SH-SY5Y (cell line): ENCODE data around the gene TLR4.

Source experiments
- GATA2 ChIP-seq: IDR thresholded peaks from 2 replicates; pipeline ENCODE4 v1.6.1; 2011; ENCODE audit warnings: mild to moderate bottlenecking, low read depth, low read length
- GATA3 ChIP-seq: IDR thresholded peaks from 2 replicates; pipeline ENCODE4 v1.6.1; 2011; ENCODE audit warnings: low read depth, mild to moderate bottlenecking, low read length, moderate library complexity

The TLR4 gene

GRCh38 chr9:117722108-117722761, 18.0 kb downstream of the TLR4 start:
- TF ChIP-seq GATA2 (no peak), GATA3 (no peak)

DNA sequence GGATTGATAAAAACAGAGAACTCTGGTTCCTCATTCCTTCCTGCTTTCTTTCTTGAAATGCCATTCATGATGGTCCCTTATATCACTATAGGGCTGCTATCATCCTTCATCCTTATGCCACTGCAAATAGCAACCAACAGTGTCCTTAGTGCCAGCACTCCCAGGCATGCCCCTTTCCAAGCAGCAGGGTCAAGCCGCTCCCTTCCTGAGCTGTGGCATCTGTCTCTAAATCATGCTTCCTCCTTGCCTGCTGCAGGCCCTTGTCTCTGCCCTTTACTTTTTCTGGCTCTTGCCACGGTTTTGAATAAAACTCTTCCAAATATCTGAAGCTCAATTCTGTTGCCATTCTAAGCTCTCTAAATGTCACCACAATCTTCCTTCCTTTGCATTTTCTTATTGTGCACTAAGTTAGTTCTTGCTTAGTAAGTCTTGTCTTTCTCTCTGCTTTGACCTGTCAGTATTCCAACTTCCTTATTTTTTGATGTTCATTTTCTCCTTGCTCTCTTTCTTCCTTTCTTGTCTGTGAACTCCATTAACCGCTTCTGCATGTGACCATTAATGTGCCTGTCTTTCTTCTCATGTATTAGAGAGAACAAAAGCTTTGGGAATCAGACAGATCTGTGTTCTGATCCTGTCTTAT, 19.9 kb downstream of the TLR4 start:
- TF ChIP-seq GATA3 (no peak), GATA2 (no peak)

DNA sequence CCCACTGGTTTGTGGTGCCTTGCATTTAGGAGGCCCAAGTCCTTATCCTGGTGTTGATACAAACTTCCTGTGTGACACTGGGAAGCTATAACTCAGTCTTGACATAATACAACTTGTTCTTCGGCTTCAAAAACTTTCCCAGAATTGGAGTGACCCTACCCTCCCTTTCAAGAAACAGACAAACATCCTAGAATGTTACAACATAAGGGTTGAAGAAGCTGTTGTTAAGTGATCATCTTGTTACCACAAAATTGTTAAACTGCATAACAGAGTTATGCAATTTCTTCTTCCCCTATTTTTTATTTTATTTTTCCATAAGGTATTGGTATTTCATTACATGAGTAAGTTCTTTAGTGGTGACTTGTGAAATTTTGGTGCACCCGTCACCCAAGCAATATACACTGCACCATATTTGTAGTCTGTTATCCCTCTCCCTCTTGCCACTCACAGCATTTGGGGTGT, 21.3 kb downstream of the TLR4 start:
- no peak for TF ChIP-seq GATA2
- no peak for TF ChIP-seq GATA3

GRCh38 chr9:117729375-117729774, 25.2 kb downstream of the TLR4 start:
- TF ChIP-seq GATA3 (no peak), GATA2 (no peak)

DNA sequence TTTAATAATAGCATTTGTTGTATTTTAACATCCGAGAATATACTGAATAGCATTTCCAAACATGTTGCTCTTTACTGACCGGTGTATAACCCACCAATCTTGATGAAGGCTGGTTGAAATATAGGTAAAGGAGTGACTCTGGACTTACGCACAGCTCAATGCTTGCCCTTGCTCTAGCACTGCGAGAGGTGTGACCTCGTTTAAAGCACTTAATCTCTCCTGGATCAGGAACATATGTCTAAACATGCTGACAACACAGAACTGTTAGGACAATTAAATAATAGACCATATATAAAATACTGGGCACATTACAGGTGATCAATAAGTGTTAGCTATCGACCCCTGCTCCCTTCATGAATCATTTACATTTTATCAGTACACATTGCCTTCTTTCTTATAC, 28.3 kb downstream of the TLR4 start:
- TF ChIP-seq GATA2 (no peak), GATA3 (no peak)

- no peak for TF ChIP-seq GATA2
These were observed 29.3 kb downstream of the TLR4 start for GRCh38 chr9:117733465-117733864.

DNA sequence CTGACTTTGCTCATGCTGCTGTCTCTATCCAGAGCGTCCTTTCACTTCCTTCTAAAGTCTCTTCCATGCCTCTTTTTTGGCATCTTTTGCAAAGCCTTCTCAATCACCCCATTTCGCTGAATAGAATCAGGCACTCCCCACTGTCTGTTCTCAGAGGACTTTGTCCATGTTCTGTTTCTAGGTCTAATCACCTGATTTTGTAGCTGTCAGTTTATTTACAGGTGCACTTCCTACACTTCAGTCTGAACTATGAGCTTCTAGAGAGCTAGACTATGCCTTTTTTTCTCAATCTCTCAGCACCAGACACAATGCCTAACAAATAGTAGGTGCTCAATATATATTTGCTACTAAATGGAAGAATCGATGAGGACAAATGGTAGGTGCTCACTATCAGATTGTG, 29.9 kb downstream of the TLR4 start:
- TF ChIP-seq GATA3 (no peak), GATA2 (no peak)

DNA sequence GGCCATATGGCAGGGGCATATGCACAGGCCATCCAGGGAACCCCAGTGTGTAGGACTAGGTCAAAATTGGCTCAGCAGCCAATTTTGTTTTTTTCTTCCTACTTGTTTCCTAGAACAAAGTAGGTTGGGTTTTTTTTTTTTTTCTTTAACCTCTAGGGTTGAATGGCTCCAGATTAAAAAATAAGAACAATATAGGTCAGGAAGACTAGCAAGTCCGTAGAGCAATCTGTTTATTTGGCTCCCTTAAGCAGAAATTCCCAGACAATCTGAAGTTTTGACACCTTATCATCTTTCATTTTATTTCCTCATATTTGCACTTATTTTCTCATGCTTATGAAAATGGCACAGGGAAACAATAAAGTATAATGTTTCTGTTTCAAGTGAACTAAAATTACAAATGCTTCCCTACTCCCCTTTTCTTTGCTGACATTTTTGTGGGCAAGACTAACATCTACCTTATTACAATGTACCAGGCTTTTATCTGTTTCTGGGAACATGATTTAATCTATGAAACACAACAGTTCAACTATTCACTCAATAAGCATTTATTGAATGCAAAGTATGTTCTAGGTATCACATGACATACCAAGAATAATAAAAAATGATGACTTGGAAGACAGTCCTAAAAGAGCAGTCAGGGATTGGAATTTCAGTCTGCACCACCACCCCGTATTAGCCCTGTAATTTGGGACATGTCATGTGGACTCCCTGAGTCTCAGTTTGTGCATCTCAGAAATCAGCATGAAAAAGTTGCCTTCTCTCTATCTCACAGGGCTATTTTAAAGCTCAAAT, 30.5 kb downstream of the TLR4 start:
- TF ChIP-seq GATA3 (no peak), GATA2 (no peak)

DNA sequence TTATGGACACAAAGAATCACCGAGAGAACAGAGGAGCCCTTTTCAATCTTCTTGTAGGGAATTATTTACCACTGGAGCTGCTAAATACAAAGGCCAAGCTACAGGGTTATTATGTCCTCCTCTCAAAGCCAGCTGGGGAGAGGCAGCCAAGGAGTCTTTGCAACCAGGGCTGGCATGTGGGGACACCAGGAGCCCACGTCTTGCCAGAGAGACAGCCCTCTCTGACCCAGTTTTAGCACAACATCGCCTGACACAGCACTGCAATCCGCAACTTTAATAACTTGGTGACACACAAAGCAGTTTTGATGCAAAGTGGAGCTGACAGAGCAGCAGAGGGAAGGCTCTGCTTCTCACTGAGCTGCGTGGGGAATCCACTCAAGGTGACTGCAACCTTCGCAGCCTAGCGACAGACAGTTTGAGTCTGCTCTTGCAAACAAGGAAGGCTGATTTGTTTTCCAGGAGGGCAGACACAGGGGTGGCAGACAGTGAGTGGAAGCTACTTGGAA, 33.6 kb downstream of the TLR4 start:
- no peak for TF ChIP-seq GATA2
- no peak for TF ChIP-seq GATA3

- TF ChIP-seq GATA3 = no peak
- TF ChIP-seq GATA2 = no peak
These were observed 35.0 kb downstream of the TLR4 start for GRCh38 chr9:117739206-117739605.

GRCh38 chr9:117739624-117740347, 35.6 kb downstream of the TLR4 start:
- TF ChIP-seq GATA2 = no peak
- TF ChIP-seq GATA3 = no peak

GRCh38 chr9:117742131-117742530, 37.9 kb downstream of the TLR4 start:
- no peak for TF ChIP-seq GATA2
- TF ChIP-seq GATA3 = no peak

- TF ChIP-seq GATA3 = no peak
These were observed 40.2 kb downstream of the TLR4 start for GRCh38 chr9:117744369-117744768.

GRCh38 chr9:117744856-117745389, 40.7 kb downstream of the TLR4 start:
- TF ChIP-seq GATA2 (no peak), GATA3 (no peak)
